ENCODE data around the gene IFITM5.
"Not testable (repeated sequence)": the region's sequence is repeated elsewhere in the genome, so short reads cannot be mapped to it uniquely, and the experiment has no call there.

The IFITM5 gene

GRCh38 chr11:284105-285020 is 15.0 kb downstream of the IFITM5 start:
- no peak for DNase-seq (ENCODE audit: low read depth, low spot score)

- no peak for DNase-seq (ENCODE audit: low read depth, low spot score)
These were observed 15.8 kb downstream of the IFITM5 start for GRCh38 chr11:283405-284104.

DNA sequence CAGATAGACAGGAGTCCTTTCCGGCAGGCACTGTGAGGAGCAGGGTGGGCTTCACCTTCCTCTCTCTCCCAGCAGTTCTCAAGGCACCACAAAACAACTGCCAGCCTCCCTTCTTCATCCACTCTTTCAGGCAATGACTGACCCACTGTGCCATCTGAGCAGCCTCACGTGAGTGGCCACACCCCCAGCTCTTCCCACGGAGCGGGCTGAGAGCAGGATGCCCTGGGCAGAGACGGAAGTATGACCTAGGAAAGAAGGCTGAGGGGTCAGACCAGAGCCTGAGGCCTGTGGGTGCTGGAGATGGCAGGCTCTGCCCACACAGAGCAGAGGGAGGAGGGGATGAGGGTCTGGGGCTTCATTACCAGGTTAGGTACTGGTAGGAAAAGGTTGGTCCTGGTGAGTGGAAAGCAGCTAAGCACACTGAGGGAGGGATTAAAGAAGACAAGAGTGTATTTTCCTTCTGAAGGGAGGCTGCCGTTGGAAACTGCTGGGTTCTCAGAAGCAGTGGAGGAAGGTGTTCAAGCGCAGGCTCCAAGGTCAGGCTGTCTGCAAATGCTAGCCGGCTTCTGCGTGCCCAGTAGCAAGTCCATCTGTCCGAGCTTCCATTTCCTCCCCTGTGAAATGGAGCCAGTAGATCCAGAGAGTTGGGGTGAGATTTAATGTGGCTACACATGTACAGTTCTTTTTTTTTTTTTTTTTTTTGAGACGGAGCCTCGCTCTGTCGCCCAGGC is 16.5 kb downstream of the IFITM5 start:
- DNase-seq (ENCODE audit: low read depth, low spot score) = no peak

DNA sequence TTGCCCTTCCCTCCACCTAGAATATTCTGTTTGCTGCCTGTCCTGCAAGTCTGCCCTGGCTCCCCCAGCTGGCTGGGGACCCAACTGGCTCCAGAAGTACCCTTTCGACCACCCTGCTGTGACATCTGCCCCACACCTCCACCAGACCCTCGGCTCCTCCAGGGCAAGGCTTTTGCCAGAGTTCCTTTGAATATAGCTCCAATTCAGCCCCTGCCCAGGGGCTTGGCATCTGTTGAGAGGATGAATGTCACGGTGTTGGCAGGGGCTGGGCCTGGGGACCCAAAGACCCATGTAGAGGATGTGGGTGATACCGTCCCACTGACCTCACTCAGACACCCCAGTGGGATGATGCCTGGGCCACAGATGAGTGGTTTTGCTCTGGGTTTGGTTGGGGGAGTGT is 17.2 kb downstream of the IFITM5 start:
- DNase-seq (ENCODE audit: low read depth, low spot score) = no peak

GRCh38 chr11:281486-282161 is 17.7 kb downstream of the IFITM5 start:
- DNase-seq (ENCODE audit: low read depth, low spot score) = no peak

GRCh38 chr11:280706-281485 is 18.4 kb downstream of the IFITM5 start:
- DNase-seq (ENCODE audit: low read depth, low spot score) = no peak

GRCh38 chr11:279966-280705 is 19.2 kb downstream of the IFITM5 start:
- no peak for DNase-seq (ENCODE audit: low read depth, low spot score)

- no peak for DNase-seq (ENCODE audit: low read depth, low spot score)
These were observed 20.0 kb downstream of the IFITM5 start for GRCh38 chr11:279040-279965.

GRCh38 chr11:278001-278951 is 21.1 kb downstream of the IFITM5 start, which contains the start of gene NLRP6:
Gene NLRP6, plus strand, starts transcription at chr11:278407. Its CDS starts 163 bp downstream, at chr11:278570.
- DNase-seq (ENCODE audit: low read depth, low spot score) = no peak

DNA sequence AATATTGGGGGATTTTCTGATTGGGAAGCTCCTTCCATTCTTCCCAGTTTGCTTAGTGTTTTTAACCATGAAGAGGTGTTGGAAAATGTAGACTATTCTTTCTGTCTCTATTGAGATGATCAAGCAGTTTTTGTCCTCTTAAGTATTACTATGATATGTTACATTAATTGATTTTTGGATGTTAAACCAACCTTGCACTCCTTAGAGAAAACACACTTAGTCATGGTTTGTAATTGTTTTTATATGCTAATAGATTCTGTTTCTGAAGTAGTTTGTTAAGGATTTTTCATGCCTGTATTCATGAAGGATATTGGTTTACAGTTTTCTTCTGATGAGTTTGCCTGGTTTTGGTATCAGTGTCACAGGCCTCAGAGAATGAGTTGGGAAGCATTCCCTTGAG is 23.1 kb downstream of the IFITM5 start:
- DNase-seq (ENCODE audit: low read depth, low spot score) = no peak

GRCh38 chr11:272931-273198 is 26.5 kb downstream of the IFITM5 start:
- DNase-seq (ENCODE audit: low read depth, low spot score) = no peak

DNA sequence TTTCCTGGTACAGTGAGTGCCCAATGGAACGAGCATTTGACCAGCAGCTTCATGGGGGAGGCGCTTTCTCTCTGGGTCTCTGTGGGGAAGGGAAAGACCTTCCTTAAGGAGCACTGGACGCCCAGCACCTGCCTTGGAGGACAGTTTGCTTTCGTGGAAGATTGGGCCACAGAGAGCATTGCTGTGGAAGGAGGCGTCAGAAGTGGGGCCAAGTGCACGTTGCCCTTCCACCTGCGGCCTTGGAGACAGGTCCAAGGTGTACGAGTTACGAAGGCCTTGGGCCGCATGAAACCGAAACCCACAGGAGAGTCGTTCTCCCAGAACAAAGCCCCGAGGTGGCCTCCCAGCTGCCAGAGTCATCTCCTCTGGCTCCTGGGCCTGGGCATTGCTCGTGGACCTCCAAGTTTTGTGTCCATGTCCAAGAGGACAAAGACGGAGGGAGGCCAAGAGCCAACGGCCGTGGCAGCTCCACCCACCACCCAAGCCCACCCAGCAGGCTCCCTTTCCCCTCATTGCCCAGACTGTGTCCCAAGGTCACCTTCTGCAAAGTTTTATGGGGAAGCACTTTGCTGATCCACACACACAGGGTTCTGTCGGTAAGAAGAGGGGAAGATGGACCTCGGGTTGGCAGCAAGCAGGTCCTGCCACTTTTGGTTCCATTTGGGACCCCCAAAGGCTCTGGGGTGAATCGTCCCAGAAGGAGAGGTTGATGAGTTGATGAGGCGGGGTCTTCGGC is 27.0 kb downstream of the IFITM5 start:
- no peak for DNase-seq (ENCODE audit: low read depth, low spot score)

- DNase-seq (ENCODE audit: low read depth, low spot score) = no peak
These were observed 28.0 kb downstream of the IFITM5 start for GRCh38 chr11:271319-271715.

- no peak for DNase-seq (ENCODE audit: low read depth, low spot score)
These were observed 28.6 kb downstream of the IFITM5 start for GRCh38 chr11:270451-271318.

DNA sequence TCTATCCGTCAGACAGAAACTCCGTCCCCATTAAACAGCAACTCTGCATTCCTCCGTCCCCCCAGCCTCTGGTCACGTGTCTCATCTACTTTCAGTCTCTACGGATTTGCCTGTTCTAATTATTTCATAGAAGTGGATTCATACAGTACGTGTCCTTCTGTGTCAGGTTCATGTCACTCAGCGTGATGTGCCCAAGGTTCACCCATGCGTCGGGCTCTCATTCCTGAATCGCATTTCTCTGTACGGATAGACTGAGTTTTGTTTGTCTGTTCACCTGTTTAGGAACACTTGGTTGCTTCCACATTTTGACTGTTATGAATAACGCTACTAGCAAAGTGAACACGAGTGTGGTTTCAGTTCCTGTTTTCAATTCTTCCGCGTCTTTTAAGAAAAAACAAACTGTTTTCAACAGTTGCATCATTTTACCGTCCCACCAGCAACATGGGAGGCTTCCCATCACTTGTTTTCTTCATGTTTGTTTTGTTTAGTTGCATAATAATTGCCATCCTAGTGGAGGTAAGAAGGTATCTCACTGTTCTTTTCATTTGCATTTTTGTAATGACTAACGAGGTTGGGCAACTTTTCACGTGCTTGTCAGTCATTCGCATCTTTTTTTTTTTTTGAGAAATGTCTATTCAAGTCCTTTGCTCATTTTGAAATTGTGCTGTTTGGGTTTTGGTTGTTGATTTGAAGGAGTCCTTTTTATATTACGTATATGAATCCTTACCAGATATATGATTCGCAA is 30.0 kb downstream of the IFITM5 start:
- DNase-seq (ENCODE audit: low read depth, low spot score) = no peak

- DNase-seq (ENCODE audit: low read depth, low spot score) = not testable (repeated sequence)
These were observed 30.6 kb downstream of the IFITM5 start for GRCh38 chr11:268716-269145.
